ENCODE data around the gene ZC3H4. TPM values are rescaled to one million over a fixed set of nuclear protein-coding genes. Genes with fewer than 3 reads are reported as not detected.

The ZC3H4 gene
- total RNA-seq, 1 donor from 2014 or later: 56.7 TPM

GRCh38 chr19:47130120-47130588, 16.6 kb upstream of the ZC3H4 start:
- Mint-ChIP-seq H3K4me3 (ENCODE audit: unreplicated experiment) (peak overlapping the region; percentile 100), H3K27ac (ENCODE audit: unreplicated experiment) (peak overlapping the region; percentile 31), H3K36me3 (ENCODE audit: low read depth, unreplicated experiment) (peaks cover 23% of the 10 kb centered on the region), H3K27me3 (ENCODE audit: unreplicated experiment) (peaks cover 17% of the 10 kb centered on the region), H3K9me3 (ENCODE audit: unreplicated experiment) (no peaks in the 10 kb centered on the region), H3K4me1 (ENCODE audit: unreplicated experiment) (peaks cover 31% of the 10 kb centered on the region)
- TF ChIP-seq CTCF (IDR thresholded peaks at IDR 0.05; ENCODE audit: unreplicated experiment): no peak
- DNase-seq (ENCODE audit: low spot score): no peak

GRCh38 chr19:47129579-47129978, 16.0 kb upstream of the ZC3H4 start:
- TF ChIP-seq CTCF (IDR thresholded peaks at IDR 0.05; ENCODE audit: unreplicated experiment): no peak
- Mint-ChIP-seq H3K4me3 (ENCODE audit: unreplicated experiment) (no peak overlapping the region), H3K27me3 (ENCODE audit: unreplicated experiment) (peaks cover 17% of the 10 kb centered on the region), H3K4me1 (ENCODE audit: unreplicated experiment) (peaks cover 27% of the 10 kb centered on the region), H3K36me3 (ENCODE audit: low read depth, unreplicated experiment) (peaks cover 23% of the 10 kb centered on the region), H3K27ac (ENCODE audit: unreplicated experiment) (no peak overlapping the region), H3K9me3 (ENCODE audit: unreplicated experiment) (no peaks in the 10 kb centered on the region)
- DNase-seq (ENCODE audit: low spot score): no peak

- Mint-ChIP-seq H3K4me1 (ENCODE audit: unreplicated experiment) (peaks cover 3% of the 10 kb centered on the region), H3K9me3 (ENCODE audit: unreplicated experiment) (no peaks in the 10 kb centered on the region), H3K27me3 (ENCODE audit: unreplicated experiment) (peaks cover 4% of the 10 kb centered on the region), H3K4me3 (ENCODE audit: unreplicated experiment) (no peak overlapping the region), H3K27ac (ENCODE audit: unreplicated experiment) (no peak overlapping the region), H3K36me3 (ENCODE audit: low read depth, unreplicated experiment) (peaks cover 7% of the 10 kb centered on the region)
- DNase-seq (ENCODE audit: low spot score): no peak
- no peak for TF ChIP-seq CTCF (IDR thresholded peaks at IDR 0.05; ENCODE audit: unreplicated experiment)
Measured at GRCh38 chr19:47125669-47125938, 12.0 kb upstream of the ZC3H4 start.

- H3K4me3 Mint-ChIP-seq (ENCODE audit: unreplicated experiment): no peak overlapping the region
- no peaks in the 10 kb centered on the region for H3K9me3 Mint-ChIP-seq (ENCODE audit: unreplicated experiment)
- H3K4me1 Mint-ChIP-seq (ENCODE audit: unreplicated experiment): no peaks in the 10 kb centered on the region
- no peak for DNase-seq (ENCODE audit: low spot score)
- peak; percentile 85 for TF ChIP-seq CTCF (IDR thresholded peaks at IDR 0.05; ENCODE audit: unreplicated experiment)
- no peak overlapping the region for H3K27ac Mint-ChIP-seq (ENCODE audit: unreplicated experiment)
- H3K27me3 Mint-ChIP-seq (ENCODE audit: unreplicated experiment): peaks cover 1% of the 10 kb centered on the region
- peaks cover 3% of the 10 kb centered on the region for H3K36me3 Mint-ChIP-seq (ENCODE audit: low read depth, unreplicated experiment)
Measured at GRCh38 chr19:47124937-47125668, 11.5 kb upstream of the ZC3H4 start.

GRCh38 chr19:47123406-47123805, 9.8 kb upstream of the ZC3H4 start:
- H3K27me3 Mint-ChIP-seq (ENCODE audit: unreplicated experiment): peaks cover 1% of the 10 kb centered on the region
- H3K36me3 Mint-ChIP-seq (ENCODE audit: low read depth, unreplicated experiment): no peaks in the 10 kb centered on the region
- no peak for TF ChIP-seq CTCF (IDR thresholded peaks at IDR 0.05; ENCODE audit: unreplicated experiment)
- no peak for DNase-seq (ENCODE audit: low spot score)
- H3K27ac Mint-ChIP-seq (ENCODE audit: unreplicated experiment): no peak overlapping the region
- no peaks in the 10 kb centered on the region for H3K9me3 Mint-ChIP-seq (ENCODE audit: unreplicated experiment)
- H3K4me1 Mint-ChIP-seq (ENCODE audit: unreplicated experiment): no peaks in the 10 kb centered on the region
- no peak overlapping the region for H3K4me3 Mint-ChIP-seq (ENCODE audit: unreplicated experiment)
